ENCODE data around the gene ENPP4. TPM values are rescaled to one million over a fixed set of nuclear protein-coding genes. Genes with fewer than 3 reads are reported as not detected.

The ENPP4 gene
- total and polyA plus RNA-seq, 2 of the 4 experiments (the other 2 are of a cell fraction) = under 0.01 to 0.03 TPM

DNA sequence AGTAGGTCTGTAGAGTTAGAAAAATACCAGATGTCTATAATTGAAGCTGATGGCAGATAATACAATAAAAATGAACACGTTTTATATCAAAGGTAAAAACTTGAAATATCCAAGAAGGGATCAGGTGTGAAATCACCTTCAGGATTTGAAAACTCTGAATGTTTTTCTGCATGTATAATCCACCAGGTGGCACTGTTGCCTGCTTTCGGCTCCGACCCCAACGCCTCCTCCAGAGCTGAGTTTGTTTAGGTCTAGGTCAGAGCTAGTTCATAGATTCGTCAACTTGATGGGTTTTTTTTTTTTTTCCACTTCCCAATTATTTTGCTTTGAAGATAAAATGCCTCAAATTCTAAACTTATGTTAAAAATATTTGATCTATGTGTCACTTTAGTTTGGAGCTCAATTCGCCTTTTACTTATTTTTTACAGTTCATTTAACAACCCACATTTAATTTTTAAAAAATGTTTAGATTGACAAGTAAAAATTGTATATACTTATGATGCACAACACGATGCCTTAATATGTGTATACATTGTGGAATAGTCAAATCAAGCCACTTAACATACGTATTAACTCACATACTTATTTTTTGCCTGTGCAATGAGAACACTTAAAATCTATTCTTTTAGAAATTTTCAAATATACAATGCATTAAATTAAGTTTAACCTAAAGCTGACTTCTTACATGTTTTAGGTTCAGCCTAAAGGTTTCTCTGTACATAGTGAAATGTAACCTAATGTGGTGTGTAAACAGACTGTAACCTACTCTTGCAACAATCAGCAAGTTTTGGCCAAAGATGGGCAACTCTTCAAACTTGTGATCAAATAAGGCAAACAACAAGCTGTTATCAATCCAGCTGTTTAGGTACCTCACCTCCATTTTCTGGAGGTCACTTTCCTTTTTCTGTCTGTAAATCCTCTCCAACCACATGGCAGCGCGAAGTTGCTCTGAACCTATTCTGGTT, 39.4 kb upstream of the ENPP4 start:
- Histone ChIP-seq H4K5ac (ENCODE audit: low read depth, low read length) (no peak overlapping the region), H3K23ac (ENCODE audit: low read depth, low read length) (no peak overlapping the region), H2AK9ac (replicated peaks; ENCODE audit: low read depth, low read length, poor library complexity) (no peak overlapping the region), H2BK15ac (ENCODE audit: low read depth, low read length) (no peak overlapping the region), H3K4ac (ENCODE audit: low read depth, low read length) (no peak overlapping the region), H3K9me1 (ENCODE audit: insufficient read depth, low read length) (no peaks in the 10 kb centered on the region), H3K14ac (replicated peaks; ENCODE audit: low read depth, low read length) (no peak overlapping the region), H2AFZ (replicated peaks; ENCODE audit: low read length, poor library complexity) (no peak overlapping the region), H3K4me1 (ENCODE audit: control insufficient read depth, insufficient read depth, low read length) (no peaks in the 10 kb centered on the region), H4K20me1 (ENCODE audit: insufficient read depth, low read length) (no peaks in the 10 kb centered on the region), H3K4me2 (ENCODE audit: low read depth, low read length) (no peak overlapping the region), H3K27ac (ENCODE audit: insufficient read depth, low read length) (no peak overlapping the region), H2AK5ac (ENCODE audit: low read depth, low read length) (no peak overlapping the region), H2BK120ac (ENCODE audit: low read depth, low read length) (no peak overlapping the region), H3K9ac (ENCODE audit: low read depth, low read length) (no peak overlapping the region), H3K9me3 (ENCODE audit: control insufficient read depth, insufficient read depth, low read length) (no peaks in the 10 kb centered on the region), H4K91ac (ENCODE audit: insufficient read depth, low read depth, low read length) (no peak overlapping the region), H2BK5ac (ENCODE audit: low read depth, low read length, poor library complexity, severe bottlenecking) (no peak overlapping the region), H3K79me1 (ENCODE audit: low read depth in 1 of 2, low read length in 2 of 2) (no peaks in the 10 kb centered on the region), H2BK20ac (ENCODE audit: low read depth, low read length) (no peak overlapping the region), H3K36me3 (ENCODE audit: control insufficient read depth, insufficient read depth, low read length) (no peaks in the 10 kb centered on the region), H3K4me3 (ENCODE audit: insufficient read depth, low read depth, low read length) (no peak overlapping the region), H3K27me3 (ENCODE audit: control insufficient read depth, insufficient read depth, low read length) (no peaks in the 10 kb centered on the region), H3K56ac (ENCODE audit: extremely low read depth, insufficient read depth, low read length) (no peak overlapping the region), H4K8ac (ENCODE audit: low read depth in 2 of 2, low read length in 2 of 2) (no peak overlapping the region), H3K18ac (ENCODE audit: low read depth, low read length) (no peak overlapping the region)
- DNase-seq = peak; percentile 34
- in situ Hi-C loops (cut with MboI; ENCODE audit: low sequenced_read_pairs) (loop anchor here (10.0 kb wide), 1 partner anchor 314 kb away; no protein-coding TSS in a partner anchor), dilution Hi-C loops (cut with HindIII; ENCODE audit: low sequenced_read_pairs, unreplicated experiment) (no loop called here), intact Hi-C loops (cut with micrococcal nuclease) (loop anchor here (1.0 to 2.0 kb wide), 4 partner anchors 320 to 957 kb away; no protein-coding TSS in a partner anchor)
- ChIA-PET CTCF (interaction anchor here (0.6 to 2.1 kb wide), 11 partner anchors 9 to 320 kb away, joined by 3 to 13 read pairs (median 5); no protein-coding TSS in a partner anchor), POLR2A (ENCODE audit: unreplicated experiment) (no interaction called here)
- peak; percentile 72; the same call in 1 of the 2 replicates for ATAC-seq (ENCODE audit: low read depth)
- no CpG with 5 or more reads among the region's 10 CpGs for WGBS, 2 experiments (ENCODE audit: extremely low coverage in 2 of 2, insufficient read length in 1 of 2)
- BruUV-seq (replicated peaks) = no TSS peak
- peak; percentile 62 for TF ChIP-seq SMC3 (IDR thresholded peaks at IDR 0.05; ENCODE audit: low read depth, low read length)
- TF ChIP-seq NFE2L2 (IDR thresholded peaks at IDR 0.05; ENCODE audit: low read depth, low read length) = no peak
- TF ChIP-seq, protein P1, sequence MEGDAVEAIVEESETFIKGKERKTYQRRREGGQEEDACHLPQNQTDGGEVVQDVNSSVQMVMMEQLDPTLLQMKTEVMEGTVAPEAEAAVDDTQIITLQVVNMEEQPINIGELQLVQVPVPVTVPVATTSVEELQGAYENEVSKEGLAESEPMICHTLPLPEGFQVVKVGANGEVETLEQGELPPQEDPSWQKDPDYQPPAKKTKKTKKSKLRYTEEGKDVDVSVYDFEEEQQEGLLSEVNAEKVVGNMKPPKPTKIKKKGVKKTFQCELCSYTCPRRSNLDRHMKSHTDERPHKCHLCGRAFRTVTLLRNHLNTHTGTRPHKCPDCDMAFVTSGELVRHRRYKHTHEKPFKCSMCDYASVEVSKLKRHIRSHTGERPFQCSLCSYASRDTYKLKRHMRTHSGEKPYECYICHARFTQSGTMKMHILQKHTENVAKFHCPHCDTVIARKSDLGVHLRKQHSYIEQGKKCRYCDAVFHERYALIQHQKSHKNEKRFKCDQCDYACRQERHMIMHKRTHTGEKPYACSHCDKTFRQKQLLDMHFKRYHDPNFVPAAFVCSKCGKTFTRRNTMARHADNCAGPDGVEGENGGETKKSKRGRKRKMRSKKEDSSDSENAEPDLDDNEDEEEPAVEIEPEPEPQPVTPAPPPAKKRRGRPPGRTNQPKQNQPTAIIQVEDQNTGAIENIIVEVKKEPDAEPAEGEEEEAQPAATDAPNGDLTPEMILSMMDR (conservative IDR thresholded peaks at IDR 0.05; ENCODE audit: low read depth, low read length) = peak; percentile 68
- no peak for TF ChIP-seq POLR2A (IDR thresholded peaks at IDR 0.05; ENCODE audit: low read depth, low read length)
- TF ChIP-seq MAFK (IDR thresholded peaks at IDR 0.05; ENCODE audit: low read depth, low read length) = no peak
- TF ChIP-seq, protein P2, sequence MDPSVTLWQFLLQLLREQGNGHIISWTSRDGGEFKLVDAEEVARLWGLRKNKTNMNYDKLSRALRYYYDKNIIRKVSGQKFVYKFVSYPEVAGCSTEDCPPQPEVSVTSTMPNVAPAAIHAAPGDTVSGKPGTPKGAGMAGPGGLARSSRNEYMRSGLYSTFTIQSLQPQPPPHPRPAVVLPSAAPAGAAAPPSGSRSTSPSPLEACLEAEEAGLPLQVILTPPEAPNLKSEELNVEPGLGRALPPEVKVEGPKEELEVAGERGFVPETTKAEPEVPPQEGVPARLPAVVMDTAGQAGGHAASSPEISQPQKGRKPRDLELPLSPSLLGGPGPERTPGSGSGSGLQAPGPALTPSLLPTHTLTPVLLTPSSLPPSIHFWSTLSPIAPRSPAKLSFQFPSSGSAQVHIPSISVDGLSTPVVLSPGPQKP (IDR thresholded peaks at IDR 0.05; ENCODE audit: borderline replicate concordance, low read depth, low read length) = no peak
- TF ChIP-seq MXI1 (IDR thresholded peaks at IDR 0.05; ENCODE audit: borderline replicate concordance, low read depth, low read length) = no peak
- peak; percentile 69 for TF ChIP-seq RAD21 (IDR thresholded peaks at IDR 0.05; ENCODE audit: low read length)

All from IMR-90 (cell line).